Measurements from ENCODE around the gene ZNF341.

The ZNF341 gene

DNA sequence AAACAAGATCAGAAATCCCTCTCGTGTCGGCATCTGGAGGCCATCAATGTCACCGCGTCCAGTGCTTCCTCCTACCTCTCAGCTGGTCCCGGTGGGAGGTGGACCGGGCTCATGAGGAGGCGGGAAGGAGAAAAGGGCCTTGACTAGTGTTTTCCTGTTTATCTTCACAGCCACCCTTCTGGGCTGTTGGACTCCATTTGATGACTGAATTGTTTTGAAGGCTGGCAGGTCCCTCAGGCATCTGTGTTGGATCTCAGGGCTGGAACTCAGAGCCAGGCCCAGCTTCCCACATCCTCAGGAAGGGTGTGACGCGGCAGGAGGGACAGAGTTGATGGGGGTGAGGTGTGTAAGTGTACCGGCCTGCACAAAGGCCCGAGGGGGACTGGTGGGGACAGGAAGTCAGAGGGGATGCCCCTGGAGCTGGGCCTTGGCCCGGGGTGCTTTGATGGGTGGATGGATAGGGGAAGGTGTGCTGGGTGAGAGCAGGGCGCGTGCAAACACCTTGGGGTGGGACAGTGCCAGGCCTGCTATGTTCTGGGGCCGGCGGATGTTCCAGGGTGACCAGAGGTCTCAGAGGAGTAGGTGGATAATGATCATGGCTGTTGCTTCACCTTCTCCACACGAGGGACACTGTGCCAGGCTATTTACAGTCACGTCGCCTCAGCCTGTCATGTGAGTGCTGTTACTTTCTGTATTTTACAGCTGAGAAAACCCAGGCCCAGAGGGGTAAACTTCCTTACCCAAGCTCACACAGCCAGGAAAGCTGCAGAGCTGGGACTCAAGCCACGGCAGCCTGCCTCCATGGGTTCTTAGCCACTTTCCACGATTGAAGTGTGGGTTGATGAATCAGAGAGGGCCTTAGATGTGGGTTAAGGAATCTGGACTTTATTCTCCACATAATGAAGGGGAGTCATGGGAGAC lies 61.5 kb downstream of the ZNF341 start:
- DNase-seq (ENCODE audit: low read depth in 2 of 2) = no peak

DNA sequence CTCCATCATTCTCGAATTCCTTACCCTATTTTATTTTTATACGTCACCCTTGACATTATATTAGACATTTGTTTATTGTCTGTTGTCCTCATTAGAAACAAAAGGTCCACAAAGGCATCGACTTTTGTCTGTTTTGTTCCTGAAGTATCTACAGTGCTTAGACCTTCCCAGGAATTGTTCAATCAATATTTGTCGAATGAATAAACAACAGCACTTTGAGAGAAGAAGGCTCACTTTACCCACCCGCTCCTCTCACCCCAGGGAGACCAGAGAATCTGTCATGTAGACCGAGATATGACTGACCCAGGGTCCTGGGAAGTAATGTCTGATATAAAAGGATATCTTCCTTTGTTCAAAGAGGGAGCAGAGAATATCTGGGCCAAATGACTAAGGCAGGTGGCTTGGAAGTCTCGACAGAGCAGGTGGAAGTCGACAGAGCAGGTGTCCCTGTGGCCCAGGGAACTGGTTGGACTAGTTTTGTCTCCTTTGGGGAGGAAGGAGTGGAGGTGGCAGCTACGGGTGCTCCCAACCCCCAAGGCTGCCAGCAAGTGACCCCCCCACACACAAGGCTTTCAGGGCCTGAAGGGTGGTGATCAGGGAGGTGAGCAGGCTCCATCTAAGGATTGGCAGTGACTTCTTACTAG lies 64.6 kb downstream of the ZNF341 start:
- no peak for DNase-seq (ENCODE audit: low read depth in 2 of 2)

DNA sequence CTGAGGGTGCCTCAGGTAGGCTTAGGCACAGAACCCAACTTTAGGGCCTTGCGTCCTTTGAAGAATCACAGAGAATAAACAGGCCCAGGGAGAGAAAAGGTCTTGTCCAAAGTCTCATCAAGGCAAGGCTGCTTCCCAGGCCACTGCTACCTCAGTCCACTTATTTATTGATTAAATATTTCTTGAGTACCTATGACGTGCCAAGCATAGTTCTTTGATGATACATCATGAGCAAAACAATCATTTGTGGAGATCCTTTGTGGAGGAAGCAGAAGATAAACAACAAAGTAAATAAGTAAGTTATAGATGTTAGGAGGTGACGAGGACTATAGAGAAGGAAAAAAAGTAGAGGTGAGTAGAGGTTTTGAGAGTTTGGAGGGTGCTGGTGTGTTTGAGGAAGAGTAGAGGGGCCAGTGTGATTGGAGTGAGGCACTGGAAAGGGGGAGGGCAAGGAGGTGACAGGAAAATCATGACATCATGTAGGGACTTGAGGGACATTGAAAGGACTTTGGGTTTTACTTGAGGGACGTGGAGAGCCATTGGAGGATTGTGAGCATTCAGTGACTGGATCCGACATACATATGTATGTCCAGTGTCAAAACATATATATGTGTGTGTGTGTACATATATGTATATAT lies 65.2 kb downstream of the ZNF341 start:
- DNase-seq (ENCODE audit: low read depth in 2 of 2) = no peak

DNA sequence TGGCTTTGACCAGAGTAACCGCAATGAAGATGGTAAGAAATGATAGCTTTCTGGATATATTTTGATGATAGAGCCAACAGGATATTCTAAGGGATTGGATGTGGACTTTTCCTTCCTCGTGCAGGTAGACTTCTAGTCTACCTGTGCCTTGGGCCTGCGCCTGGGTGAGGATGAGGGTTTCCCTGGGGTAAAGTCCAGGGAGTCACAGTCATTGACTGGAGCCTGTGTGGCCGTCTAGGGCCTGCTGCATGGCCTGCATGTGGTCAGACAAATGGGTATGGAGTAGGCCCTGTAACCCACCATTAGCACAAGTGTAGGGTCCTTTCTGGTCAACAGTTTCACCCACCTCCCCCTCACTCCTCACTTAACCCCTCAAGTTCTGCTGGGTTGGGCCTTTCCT lies 66.6 kb downstream of the ZNF341 start:
- no peak for DNase-seq (ENCODE audit: low read depth in 2 of 2)

DNA sequence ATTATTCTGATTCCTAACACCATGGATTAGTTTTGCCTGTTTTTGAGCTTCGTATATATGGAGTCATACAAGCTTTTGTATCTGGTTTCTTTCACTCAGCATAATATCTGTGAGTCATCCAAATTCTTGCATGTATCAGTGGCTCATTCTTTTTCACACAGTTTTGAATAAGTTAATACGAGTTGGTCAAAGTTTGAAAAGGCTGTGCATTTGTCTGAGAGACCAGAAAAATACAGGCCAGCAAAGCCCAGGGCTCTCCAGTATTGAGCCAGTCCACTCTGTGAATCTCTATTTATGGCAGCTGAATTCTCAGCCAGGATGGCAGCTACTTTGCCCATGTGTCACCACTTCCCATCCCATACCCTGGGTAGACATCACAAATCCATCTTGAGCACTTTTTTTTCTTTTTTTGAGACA lies 72.1 kb downstream of the ZNF341 start:
- no peak for DNase-seq (ENCODE audit: low read depth in 2 of 2)

DNA sequence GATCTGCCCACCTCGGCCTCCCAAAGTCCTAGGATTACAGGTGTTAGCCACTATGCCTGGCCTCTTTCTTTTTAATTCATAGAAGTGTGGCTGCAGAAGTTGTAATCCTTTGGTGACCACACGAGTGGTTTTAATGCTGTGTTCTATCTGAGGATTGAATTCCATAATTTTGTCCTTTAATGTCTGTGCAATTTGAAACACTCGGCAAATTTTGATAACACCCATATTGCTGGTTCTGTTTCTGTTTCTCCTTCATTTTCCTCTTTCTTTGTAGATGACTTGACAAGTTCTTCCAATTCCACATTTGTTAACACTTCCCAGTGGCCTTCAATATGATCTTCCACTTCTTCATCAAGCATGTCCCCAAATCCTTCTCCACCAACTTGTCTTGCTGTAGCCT lies 76.6 kb downstream of the ZNF341 start:
- DNase-seq (ENCODE audit: low read depth in 2 of 2) = no peak

DNA sequence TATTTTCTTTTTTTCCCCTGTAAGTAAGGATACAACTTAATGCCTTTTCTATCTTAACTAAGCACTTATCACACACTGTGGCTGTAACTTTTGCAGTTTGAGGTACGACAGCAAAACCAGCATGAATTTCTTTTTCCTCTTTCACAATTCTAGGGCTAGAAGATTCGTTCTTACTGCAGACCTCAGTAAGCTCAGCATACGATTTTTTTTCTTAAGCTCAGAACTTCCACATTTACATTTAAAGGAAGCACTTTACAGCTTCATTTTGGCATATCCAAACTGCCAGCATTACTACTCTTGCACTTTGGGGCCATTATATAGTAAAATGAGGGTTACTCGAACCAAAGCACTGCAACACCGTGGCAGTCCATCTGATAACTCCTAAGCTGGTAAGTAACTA lies 78.5 kb downstream of the ZNF341 start:
- no peak for DNase-seq (ENCODE audit: low read depth in 2 of 2)

DNA sequence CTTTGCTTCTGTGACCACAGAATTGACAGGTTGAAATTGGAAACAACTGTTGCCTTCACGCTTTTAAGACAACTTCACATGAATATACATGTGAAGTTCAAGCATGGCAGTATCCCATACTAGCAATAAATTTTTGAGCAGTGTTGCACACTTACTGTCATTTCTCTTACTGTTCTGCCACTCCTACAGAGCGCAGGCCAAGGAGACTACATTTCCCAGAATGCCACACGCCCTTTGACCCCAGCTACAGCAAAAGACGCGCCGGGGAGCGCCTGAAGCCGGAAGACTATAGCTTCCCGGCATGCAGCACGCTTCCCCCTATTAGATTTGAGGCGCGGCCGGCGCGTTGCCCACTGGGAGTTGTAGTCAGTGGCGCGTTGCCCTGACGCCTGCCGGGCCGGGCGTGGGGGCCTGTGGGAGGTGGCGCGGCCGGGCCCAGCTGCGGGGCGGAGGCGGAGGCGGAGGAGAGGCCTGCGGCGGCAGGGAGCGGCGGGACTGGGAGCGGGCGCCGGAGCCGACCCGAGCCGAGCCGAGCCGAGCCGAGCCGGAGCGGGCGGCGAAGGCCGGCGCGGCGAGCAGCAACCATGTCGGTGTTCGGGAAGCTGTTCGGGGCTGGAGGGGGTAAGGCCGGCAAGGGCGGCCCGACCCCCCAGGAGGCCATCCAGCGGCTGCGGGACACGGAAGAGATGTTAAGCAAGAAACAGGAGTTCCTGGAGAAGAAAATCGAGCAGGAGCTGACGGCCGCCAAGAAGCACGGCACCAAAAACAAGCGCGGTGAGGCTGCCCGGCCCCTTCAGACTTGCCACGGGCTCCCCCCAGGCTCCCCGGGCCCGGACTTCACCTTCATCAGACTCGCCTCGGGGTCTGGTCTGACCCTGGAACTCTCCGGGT lies 79.3 kb downstream of the ZNF341 start, which contains the start of gene CHMP4B:
Gene CHMP4B (plus strand): TSS at position 464 of the 891 bp plus-strand sequence. CDS start 121 bp downstream, at position 585.
- peak; percentile 98 for DNase-seq (ENCODE audit: low read depth in 2 of 2)

DNA sequence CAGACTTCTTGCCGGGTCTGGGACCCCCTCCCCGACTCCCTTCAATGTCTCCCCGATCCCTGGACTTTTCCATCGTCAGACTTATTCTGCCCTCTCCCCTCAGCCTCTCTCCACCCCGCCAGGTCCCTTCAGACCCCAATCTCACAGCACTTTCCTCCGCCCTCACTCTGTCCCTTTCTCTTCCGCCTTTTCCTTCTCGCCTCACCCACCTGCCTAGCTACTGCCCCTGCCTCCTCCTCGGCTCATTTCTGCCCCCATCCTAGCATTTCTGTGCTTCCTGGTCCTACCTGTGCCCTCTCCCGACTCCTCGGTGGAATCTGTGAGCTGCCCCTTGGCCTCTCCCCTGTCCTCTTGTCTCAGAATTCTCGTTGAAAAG lies 80.0 kb downstream of the ZNF341 start:
- no peak for DNase-seq (ENCODE audit: low read depth in 2 of 2)

DNA sequence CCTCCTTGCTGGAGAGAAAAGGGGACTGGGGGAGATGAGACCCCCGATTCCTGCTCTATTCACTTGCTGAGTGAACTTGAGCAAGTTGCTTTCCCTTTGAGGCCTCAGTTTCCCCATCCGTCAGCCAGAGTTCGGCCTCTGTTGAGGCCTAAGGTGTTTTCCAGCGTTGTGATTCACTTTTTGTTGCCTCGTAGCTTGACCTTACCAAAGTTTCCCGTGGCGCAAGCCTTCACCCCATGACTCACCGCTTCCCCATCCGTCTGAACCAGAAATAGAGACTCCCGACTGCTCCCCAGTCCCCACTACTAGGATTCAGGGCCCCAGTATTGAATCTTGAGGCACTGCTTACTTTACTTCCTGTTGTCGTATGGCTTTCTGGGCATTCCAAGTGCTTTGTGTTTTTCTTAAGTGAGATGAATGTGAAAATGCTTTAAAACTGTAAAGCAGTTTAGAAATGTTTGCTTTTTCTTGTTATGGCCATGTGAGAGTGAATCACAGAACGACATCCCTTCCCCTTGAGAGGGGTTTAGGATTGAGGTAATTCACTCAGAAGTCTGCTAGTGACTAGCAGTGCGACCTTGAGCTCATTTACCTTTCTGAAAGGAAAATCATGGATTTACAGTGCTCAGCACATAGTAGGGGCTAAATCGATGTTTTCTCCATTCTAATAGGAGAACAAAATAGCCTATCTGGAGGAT lies 80.5 kb downstream of the ZNF341 start:
- no peak for DNase-seq (ENCODE audit: low read depth in 2 of 2)

DNA sequence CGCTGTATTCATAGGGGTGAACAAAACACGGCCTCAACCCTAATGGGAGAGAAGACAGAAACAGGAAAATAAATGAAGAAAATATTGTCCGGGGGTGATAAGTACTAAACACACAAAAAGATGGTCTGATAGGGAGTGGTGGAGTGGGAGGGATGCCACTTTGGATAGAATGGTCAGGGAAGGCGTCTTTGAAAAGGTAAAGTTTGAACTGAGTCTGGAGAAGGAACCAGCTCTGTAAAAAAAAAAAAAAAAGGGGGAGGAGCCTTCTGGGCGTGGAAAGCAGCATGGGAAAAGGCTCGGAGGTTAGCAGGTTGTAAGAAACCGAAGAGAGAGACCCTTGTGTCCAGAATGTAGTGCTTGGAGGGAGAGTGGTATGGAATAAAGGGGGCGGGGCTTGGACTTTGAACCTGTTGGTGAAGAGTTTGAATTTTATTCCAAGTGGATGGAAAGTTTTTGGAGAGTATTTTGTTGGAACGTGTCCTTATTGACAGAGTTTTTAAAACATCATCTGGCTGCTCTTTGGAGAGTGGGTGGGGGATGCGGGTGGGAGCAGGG lies 81.2 kb downstream of the ZNF341 start:
- DNase-seq (ENCODE audit: low read depth in 2 of 2) = no peak

DNA sequence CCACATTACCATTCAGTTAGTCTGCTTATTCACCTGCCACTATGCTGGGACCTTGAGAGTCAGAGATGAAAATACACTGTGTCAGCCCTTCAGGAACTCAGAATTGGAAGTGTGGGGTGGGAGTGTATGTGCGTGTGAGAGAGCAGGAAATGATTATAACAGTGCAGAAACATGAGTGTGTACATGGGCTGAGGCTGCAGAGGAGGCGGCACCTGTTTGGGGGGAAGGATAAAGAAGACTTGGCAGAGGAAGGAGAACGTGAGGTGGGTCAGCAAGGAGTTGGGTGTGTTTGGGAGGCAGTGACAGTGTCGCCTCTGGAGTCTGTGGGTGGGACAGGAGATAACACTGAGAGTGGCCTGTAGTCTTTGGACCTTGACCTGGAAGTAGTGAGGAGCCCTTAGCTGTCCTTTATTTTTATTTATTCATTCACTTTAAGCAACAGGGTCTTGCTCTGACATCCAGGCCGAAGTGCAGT lies 82.5 kb downstream of the ZNF341 start:
- DNase-seq (ENCODE audit: low read depth in 2 of 2) = no peak

DNA sequence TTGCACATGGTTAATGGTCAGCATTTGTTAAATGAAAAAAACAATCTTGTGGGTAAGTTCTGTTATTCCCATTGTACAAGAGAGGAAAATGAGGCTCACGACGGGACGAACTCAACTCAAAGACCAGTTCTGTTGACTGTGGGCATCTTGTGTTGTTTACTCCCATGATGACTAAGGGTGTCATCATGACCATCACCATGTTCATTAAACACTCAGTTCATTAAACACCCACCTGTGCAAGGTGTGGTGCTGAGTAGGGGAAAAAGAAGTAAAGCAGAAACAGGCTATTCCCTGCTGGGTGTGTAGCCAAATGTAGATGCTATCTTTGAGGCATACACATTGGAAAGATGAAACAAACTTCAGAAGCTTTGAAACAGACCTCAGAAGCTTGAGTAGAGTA lies 83.9 kb downstream of the ZNF341 start:
- DNase-seq (ENCODE audit: low read depth in 2 of 2) = no peak

DNA sequence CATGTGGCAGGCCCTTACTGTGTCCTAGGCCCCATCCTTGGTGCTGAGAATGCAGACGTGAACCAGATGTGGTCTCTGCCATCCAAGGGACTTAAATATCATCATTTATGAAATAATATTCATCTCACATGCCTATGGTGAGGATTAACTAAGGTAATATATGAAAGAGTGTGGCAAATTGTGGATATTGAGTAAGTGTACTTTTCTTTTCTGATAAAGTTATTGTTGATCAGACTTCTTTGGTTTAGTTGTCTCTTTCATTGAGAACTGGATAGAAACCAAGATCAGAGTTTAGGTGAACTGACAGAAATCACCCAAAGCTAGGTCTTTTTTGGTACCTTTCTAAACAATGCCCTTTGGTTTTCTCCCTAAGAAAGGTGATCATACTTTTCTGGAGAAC lies 84.4 kb downstream of the ZNF341 start:
- no peak for DNase-seq (ENCODE audit: low read depth in 2 of 2)

DNA sequence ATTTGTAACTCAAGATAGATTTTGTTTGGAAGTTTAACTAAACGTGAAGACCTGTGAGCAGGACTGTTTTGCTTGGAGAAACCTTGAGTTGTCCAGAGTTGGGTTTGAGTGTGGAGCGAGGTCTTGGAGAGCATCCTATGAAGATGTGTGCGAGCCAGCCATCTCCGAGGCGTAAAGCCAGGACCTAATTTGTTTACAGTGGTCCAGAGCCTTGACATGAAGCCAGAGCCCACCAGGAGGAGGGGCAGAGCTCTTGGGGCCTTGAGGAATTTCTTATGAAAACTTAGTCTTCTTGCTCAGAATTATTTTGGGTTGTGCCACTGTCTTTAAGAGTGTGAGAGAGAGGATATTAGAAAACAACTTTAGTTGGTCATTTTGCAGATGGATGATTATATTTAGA lies 85.6 kb downstream of the ZNF341 start:
- no peak for DNase-seq (ENCODE audit: low read depth in 2 of 2)

DNA sequence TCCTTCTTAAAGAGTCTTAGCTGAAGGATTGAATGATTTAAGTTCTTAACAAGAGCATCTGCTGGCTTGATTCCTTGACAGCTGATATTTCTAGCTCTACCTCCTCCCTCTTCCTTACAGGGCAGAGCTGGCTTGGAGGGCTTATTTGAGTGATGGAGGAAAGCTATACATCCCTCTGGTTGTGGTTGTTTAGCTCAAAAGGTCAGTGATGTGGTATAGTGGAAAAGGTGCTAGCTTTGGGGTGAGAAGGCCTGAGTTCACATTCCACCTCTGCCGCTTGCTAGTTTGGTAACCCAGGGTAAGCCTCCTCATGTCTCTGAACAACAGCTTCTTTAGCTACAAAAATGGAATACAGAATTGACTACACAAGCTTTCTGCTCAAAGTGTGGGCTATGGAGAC lies 87.7 kb downstream of the ZNF341 start:
- DNase-seq (ENCODE audit: low read depth in 2 of 2) = no peak

DNA sequence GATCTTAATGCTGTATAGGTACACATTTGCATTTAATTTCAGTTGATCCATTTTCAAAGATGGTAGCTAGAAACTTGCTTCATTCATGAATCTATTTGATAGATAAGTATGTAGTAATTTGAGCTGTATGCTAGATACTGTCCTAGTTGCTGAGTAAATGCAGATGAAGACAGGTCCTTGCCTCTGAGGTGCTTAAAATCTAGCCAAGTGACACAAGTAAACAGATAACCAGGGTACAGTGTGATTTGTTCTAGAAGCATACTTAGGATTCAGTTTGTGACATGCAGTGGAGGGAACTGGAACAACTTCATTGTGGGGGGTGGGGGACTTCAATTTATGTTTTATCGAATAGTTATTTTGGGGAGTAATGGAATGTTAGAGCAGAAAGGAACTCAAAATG lies 88.6 kb downstream of the ZNF341 start:
- DNase-seq (ENCODE audit: low read depth in 2 of 2) = no peak

DNA sequence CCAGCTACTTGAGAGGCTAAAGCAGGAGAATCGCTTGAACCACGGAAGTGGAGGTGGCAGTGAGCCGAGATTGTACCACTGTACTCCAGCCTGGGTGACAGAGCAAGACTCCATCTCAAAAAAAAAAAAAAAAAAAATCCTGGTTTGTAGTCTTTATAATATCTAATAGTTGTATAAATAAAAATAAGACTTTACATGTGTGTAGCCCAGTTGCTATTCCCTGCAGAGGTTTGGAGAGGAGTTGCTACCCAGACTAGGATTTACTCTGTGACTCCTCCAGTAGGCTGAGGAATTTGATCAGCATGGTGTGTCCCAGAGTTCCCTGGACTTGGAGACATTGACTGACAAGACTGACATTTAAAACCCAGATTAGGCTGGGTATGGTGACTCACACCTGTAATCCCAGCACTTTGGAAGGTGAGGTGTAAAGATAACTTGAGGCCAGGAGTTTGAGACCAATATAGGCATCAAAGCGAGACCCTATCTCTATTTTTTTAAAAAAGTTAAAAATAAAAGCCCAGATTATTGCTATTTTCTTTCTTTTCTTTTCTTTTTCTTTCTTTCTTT lies 89.6 kb downstream of the ZNF341 start:
- no peak for DNase-seq (ENCODE audit: low read depth in 2 of 2)

DNA sequence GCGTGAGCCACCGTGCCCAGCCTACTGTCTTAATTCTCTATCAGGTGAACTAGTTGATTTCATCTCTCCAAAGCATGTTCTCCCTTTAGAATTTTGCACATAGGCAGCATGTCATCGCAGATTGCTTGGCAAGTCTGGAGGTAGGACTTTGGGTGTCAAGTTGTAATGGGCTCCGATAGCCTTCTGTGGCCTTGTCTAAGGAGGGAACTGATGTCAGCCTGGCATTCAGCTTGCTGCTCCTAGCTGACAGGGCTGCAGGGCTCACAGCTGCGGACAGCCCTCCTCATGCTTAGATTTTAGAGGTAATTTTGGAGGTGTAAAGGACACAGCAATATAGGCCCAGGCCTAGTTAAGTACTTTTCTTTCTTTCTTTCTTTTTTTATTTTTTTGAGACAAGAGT lies 90.6 kb downstream of the ZNF341 start:
- DNase-seq (ENCODE audit: low read depth in 2 of 2) = no peak

DNA sequence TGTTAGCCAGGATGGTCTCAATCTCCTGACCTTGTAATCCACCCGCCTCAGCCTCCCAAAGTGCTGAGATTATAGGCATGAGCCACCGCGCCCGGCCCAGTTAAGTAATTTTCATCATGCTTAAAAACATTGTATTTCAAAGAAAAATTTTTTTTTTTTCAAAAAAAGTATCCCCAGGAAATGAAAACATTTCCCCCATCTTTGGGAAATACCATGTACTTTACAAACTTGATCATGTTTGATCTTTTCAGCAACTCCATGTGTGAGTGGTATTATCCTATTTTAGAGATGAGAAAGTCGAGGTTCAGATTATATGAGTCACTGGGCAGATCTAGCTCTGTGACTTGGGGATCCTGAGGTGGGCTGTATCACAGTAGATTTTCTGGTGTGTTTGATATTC lies 91.2 kb downstream of the ZNF341 start:
- no peak for DNase-seq (ENCODE audit: low read depth in 2 of 2)
